ENCODE data around the gene SLC46A3.
A peak's percentile ranks its signal among the peaks of the same experiment; 100 is the strongest.

The SLC46A3 gene

GRCh38 chr13:28679628-28680027, 39.1 kb downstream of the SLC46A3 start:
- peak; percentile 22 for FAIRE-seq

DNA sequence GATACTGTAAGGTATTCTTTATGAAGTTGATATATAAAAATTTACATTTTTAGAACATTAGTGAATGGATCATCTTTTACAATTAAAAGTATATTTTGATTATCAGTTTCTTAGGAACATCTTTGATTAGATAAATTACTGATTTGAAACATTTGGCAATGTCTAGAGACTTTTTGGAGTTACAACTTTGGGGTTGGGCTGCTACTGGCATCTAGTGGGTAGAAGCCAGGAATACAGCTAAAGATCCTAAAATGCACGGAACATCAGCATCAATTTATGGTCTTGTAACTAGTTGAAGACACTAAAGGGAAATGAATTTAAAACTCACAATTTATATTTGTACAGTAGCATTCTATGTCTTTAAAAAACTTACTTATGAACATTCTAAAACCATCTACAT, 40.0 kb downstream of the SLC46A3 start:
- peak; percentile 40 for FAIRE-seq

- FAIRE-seq = no peak
These were observed 47.5 kb downstream of the SLC46A3 start for GRCh38 chr13:28671126-28671792.

GRCh38 chr13:28666897-28667488, 51.8 kb downstream of the SLC46A3 start:
- FAIRE-seq = no peak

- FAIRE-seq = no peak
These were observed 59.2 kb downstream of the SLC46A3 start for GRCh38 chr13:28659621-28659970.

- no peak for FAIRE-seq
These were observed 59.8 kb downstream of the SLC46A3 start, which contains the start of gene POMP for GRCh38 chr13:28658796-28659620. Gene POMP (plus strand): TSS chr13:28659130. CDS start chr13:28659185, 55 bp downstream.

GRCh38 chr13:28658539-28658795, 60.3 kb downstream of the SLC46A3 start:
- no peak for FAIRE-seq

- no peak for FAIRE-seq
These were observed 60.8 kb downstream of the SLC46A3 start for GRCh38 chr13:28657784-28658538.

DNA sequence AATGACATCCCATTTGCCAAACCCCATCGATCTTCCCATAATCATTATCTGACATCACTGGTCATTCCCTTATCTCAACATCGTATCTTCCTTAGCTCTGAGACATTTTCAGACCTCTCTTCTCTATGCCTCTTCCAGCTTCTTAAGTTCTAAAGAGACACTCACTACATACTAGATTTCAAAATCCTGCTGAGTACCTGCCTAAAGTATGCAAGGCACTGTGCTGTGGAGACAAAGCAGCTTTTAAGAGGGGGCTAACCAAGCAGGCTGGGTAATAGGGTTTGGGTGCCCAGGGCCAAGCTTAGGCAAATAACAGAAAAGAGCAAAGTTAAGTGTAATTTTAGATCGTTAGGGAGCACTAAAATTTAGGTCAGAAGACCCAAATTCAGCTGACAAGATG, 63.2 kb downstream of the SLC46A3 start:
- no peak for FAIRE-seq

DNA sequence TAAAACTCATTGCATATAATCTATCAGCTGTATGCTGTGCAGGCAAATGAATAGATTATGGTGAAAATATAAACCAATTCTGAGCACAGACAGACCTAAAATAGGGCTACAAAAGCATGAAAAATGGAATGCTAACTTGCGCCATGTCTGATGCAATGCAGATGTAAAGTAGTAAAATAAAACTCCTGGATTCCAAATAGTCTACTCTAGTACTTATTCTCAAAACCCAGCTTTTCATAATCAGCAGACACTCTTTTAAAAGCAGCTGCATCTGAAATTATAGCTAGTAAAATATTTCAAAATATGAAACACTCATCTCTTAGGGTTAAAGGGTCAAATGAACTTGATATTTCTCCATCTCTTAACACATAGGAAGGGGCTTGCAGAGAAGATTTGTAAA, 64.5 kb downstream of the SLC46A3 start:
- FAIRE-seq = no peak

GRCh38 chr13:28653111-28653510, 65.7 kb downstream of the SLC46A3 start:
- no peak for FAIRE-seq

- no peak for FAIRE-seq
These were observed 66.9 kb downstream of the SLC46A3 start for GRCh38 chr13:28651810-28652401.

DNA sequence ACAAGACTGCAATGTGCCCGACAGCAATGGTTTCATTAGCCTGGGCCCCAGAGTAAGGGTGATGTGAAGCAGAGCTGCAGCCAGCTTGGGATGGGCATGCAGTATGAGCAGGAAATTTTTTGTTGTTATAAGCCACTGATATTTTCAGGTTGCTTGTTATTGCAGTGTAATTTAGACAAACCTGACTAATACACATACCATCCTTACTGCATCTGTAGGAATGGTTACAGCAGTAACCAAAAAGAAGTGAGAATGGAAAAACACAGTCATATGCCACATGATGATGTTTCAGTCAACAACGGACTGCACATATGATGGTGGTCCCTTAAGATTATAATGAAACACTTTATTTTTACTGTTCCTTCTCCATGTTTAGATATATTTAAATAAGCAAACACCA, 68.5 kb downstream of the SLC46A3 start:
- FAIRE-seq = no peak
